Trophoblast cell (in vitro differentiated cells and primary cell): ENCODE measurements around the gene PSMG1. TPM values are rescaled to one million over a fixed set of nuclear protein-coding genes. Genes with fewer than 3 reads are reported as not detected.
A peak's percentile ranks its signal among the peaks of the same experiment; 100 is the strongest.

Experiments used
- DNase-seq, 2 donors: peaks; one replicate each; pipeline ENCODE4 v3.0.0-alpha.2; 2016
- H2AFZ ChIP-seq: 2 replicates; pipeline ENCODE4 v1.6.1; 2013; ENCODE audit warnings: low read length, moderate library complexity, mild to moderate bottlenecking; ENCODE audit not compliant: insufficient read depth, poor library complexity
- H2AK5ac ChIP-seq: 2 replicates; pipeline ENCODE4 v1.6.1; 2013; ENCODE audit warnings: mild to moderate bottlenecking, low read length
- H2BK120ac ChIP-seq: 2 replicates; pipeline ENCODE4 v1.6.1; 2013; ENCODE audit warnings: low read length, mild to moderate bottlenecking, moderate library complexity; ENCODE audit not compliant: insufficient read depth, poor library complexity
- H2BK12ac ChIP-seq: 2 replicates; pipeline ENCODE4 v1.6.1; 2013; ENCODE audit warnings: mild to moderate bottlenecking, low read length, moderate library complexity
- H2BK5ac ChIP-seq: 2 replicates; pipeline ENCODE4 v1.6.1; 2013; ENCODE audit warnings: low read length, low read depth, moderate library complexity, mild to moderate bottlenecking; ENCODE audit not compliant: poor library complexity
- H3K14ac ChIP-seq: 2 replicates; pipeline ENCODE4 v1.6.1; 2013; ENCODE audit warnings: mild to moderate bottlenecking, low read length
- H3K18ac ChIP-seq: 2 replicates; pipeline ENCODE4 v1.6.1; 2013; ENCODE audit warnings: mild to moderate bottlenecking, low read length
- H3K23ac ChIP-seq: 2 replicates; pipeline ENCODE4 v1.6.1; 2013; ENCODE audit warnings: low read length
- H3K27ac ChIP-seq: 2 replicates; pipeline ENCODE4 v1.5.1; 2013; ENCODE audit warnings: low read depth, mild to moderate bottlenecking, inconsistent platforms, low read length, moderate library complexity
- H3K27me3 ChIP-seq: 2 replicates; pipeline ENCODE4 v1.6.1; 2013; ENCODE audit warnings: inconsistent platforms, mild to moderate bottlenecking, low read length, moderate library complexity; ENCODE audit not compliant: insufficient read depth
- H3K36me3 ChIP-seq, 2 experiments: 1 replicate in 1 of 2; 2 replicates in 1 of 2; pipeline ENCODE4 v1.6.1; 2013; ENCODE audit warnings: low read length in 2 of 2, mild to moderate bottlenecking in 2 of 2, moderate library complexity in 1 of 2; ENCODE audit not compliant: insufficient read depth in 2 of 2, control insufficient read depth in 1 of 2
- H3K4ac ChIP-seq: 2 replicates; pipeline ENCODE4 v1.6.1; 2013; ENCODE audit warnings: low read depth, mild to moderate bottlenecking, low read length, moderate library complexity
- H3K4me1 ChIP-seq, 2 experiments: 1 replicate in 1 of 2; 2 replicates in 1 of 2; pipeline ENCODE4 v1.6.1; 2013; ENCODE audit warnings: low read length in 2 of 2, mild to moderate bottlenecking in 2 of 2, moderate library complexity in 1 of 2; ENCODE audit not compliant: insufficient read depth in 2 of 2, control insufficient read depth in 1 of 2
- H3K4me2 ChIP-seq: 2 replicates; pipeline ENCODE4 v1.6.1; 2013; ENCODE audit warnings: inconsistent platforms, mild to moderate bottlenecking, low read length, moderate library complexity
- H3K4me3 ChIP-seq: 2 replicates; pipeline ENCODE4 v1.5.1; 2013; ENCODE audit warnings: mild to moderate bottlenecking, low read depth, low read length, inconsistent platforms
- H3K79me1 ChIP-seq: one replicate; pipeline ENCODE4 v1.6.1; 2013; ENCODE audit warnings: low read length
- H3K79me2 ChIP-seq: 2 replicates; pipeline ENCODE4 v1.6.1; 2013; ENCODE audit warnings: low read length, mild to moderate bottlenecking; ENCODE audit not compliant: control insufficient read depth, insufficient read depth, poor library complexity
- H3K9ac ChIP-seq: 2 replicates; pipeline ENCODE4 v1.6.1; 2013; ENCODE audit warnings: mild to moderate bottlenecking, low read length
- H3K9me3 ChIP-seq: 2 replicates; pipeline ENCODE4 v1.6.1; 2013; ENCODE audit warnings: low read depth, mild to moderate bottlenecking, control low read depth, inconsistent platforms, low read length; ENCODE audit not compliant: insufficient read depth
- H4K12ac ChIP-seq: 2 replicates; pipeline ENCODE4 v1.6.1; 2013; ENCODE audit warnings: low read depth, mild to moderate bottlenecking, low read length, moderate library complexity
- H4K8ac ChIP-seq: 2 replicates; pipeline ENCODE4 v1.6.1; 2013; ENCODE audit warnings: low read depth, mild to moderate bottlenecking, low read length, moderate library complexity
- H4K91ac ChIP-seq: one replicate; pipeline ENCODE4 v1.6.1; 2013; ENCODE audit warnings: low read depth, mild to moderate bottlenecking, low read length, moderate library complexity
- WGBS: extraction: QIAGEN DNeasy Blood & Tissue Kit; methylation state at CpG from one replicate; pipeline ENCODE4 v1.1.7; 2013; ENCODE audit warnings: missing lambda C conversion rate; ENCODE audit not compliant: insufficient read length, insufficient coverage; ENCODE audit errors: extremely low coverage; 5-methylcytosine and 5-hydroxymethylcytosine counted together
- polyA plus RNA-seq: library from polyadenylated mRNA; stranded (reverse); fragments of 200-250 nt; gene quantifications from 2 replicates; pipeline ENCODE4 v1.2.3, GENCODE V29; 2013

PSMG1 gene, protein sequence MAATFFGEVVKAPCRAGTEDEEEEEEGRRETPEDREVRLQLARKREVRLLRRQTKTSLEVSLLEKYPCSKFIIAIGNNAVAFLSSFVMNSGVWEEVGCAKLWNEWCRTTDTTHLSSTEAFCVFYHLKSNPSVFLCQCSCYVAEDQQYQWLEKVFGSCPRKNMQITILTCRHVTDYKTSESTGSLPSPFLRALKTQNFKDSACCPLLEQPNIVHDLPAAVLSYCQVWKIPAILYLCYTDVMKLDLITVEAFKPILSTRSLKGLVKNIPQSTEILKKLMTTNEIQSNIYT
- 71.2 and 72.7 TPM in 2 replicates for polyA plus RNA-seq

DNA sequence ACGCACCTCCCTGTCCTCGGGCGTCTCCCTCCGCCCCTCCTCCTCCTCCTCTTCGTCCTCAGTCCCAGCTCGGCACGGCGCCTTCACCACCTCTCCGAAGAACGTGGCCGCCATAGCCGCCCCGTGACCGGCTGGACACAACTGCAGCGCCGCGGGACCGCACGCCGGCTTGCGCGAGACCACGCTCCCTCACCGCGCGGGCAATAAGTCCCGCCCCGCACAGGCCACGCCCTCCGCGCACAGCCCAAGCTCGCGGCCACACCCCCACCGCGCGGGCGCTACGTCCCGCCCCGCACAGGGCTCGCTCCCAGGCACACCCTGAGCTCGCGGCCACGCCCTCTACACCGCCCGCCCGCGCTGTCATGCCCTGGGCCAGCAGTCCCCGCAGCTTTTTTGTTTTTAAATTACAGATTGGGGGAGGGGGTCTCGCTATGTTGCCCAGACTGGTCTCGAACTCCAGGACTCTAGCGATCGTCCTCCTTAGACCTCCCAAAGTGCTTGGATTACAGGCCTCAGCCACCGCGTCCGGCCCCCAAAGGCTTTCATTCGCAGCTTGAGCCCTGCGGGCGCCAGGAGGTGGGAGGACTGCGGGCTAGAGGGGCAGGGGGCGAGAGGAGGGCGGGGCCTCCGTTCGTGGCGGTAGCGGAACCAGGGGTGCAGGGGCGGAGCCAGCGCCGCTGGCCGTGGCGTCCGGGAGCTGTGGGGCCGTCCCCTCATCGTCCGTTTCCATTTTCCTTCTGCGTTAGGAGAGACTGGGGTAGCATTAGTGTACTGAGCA, at the start of gene PSMG1:
Gene PSMG1 (minus strand): TSS at position 180 of the 778 bp plus-strand sequence. CDS start 66 bp downstream, at position 114.
- no CpG with 5 or more reads among the region's 76 CpGs for WGBS
- H3K79me1 ChIP-seq = peaks cover 11% of the 10 kb centered on the region

DNA sequence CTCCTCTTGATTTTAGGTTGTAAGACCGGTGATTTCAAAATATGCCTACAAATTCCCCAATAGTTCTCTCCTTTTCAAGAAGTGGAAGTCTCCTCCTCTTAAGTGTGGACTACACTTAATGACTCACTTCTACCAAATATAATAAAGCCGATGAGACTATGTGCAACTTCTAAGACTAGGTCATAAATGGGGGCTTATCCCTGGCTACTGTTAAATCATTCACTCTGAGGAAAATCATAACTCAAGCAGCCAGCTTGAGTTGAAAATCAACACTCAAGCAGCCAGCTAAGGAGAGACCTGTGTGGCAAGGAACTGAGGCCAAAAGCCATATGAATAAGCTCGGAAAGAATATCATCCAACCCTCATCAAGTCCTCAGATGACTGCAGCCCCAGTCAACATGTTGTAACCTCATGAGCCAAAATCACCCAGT, 49.6 kb upstream of the PSMG1 start:
- Histone ChIP-seq H3K79me2 (no peaks in the 10 kb centered on the region), H3K27ac (no peak overlapping the region), H3K4me1 (no peaks in the 10 kb centered on the region), H3K4me3 (no peak overlapping the region), H3K9ac (no peak overlapping the region), H3K36me3 (peaks cover 15 to 17% of the 10 kb centered on the region in 2 experiments), H3K18ac (no peak overlapping the region), H3K79me1 (no peaks in the 10 kb centered on the region), H4K91ac (no peak overlapping the region), H2BK5ac (no peak overlapping the region), H3K9me3 (no peaks in the 10 kb centered on the region), H3K14ac (no peak overlapping the region), H2BK120ac (no peak overlapping the region), H2AK5ac (no peak overlapping the region), H4K12ac (no peak overlapping the region), H4K8ac (no peak overlapping the region), H3K23ac (no peak overlapping the region), H3K4me2 (no peak overlapping the region), H2BK12ac (no peak overlapping the region), H3K4ac (no peak overlapping the region), H2AFZ (no peak overlapping the region), H3K27me3 (no peaks in the 10 kb centered on the region)
- WGBS = no CpG with 5 or more reads among the region's 3 CpGs
- no peak for DNase-seq

More for the DNA sequence above, at the start of gene PSMG1:
- Histone ChIP-seq H3K9me3 (no peaks in the 10 kb centered on the region), H3K4ac (peak within 1 kb of the TSS; percentile 65), H3K23ac (no peak within 1 kb of the TSS), H3K36me3 (peaks cover 3 to 5% of the 10 kb centered on the region in 2 experiments), H2AK5ac (peak within 1 kb of the TSS; percentile 37), H3K27me3 (no peaks in the 10 kb centered on the region), H4K8ac (peak within 1 kb of the TSS; percentile 70), H2BK12ac (peak within 1 kb of the TSS; percentile 58), H2AFZ (peak within 1 kb of the TSS; percentile 99), H3K27ac (peak within 1 kb of the TSS; percentile 70), H3K14ac (peak within 1 kb of the TSS; percentile 90), H4K91ac (peak within 1 kb of the TSS; percentile 69), H3K4me2 (peak within 1 kb of the TSS; percentile 97), H4K12ac (peak within 1 kb of the TSS; percentile 98), H2BK120ac (peak within 1 kb of the TSS; percentile 88), H2BK5ac (peak within 1 kb of the TSS; percentile 87), H3K18ac (peak within 1 kb of the TSS; percentile 87), H3K4me3 (peak within 1 kb of the TSS; percentile 96), H3K4me1 (peaks cover 4% of the 10 kb centered on the region in 2 experiments), H3K79me2 (peaks cover 8% of the 10 kb centered on the region), H3K9ac (peak within 1 kb of the TSS; percentile 92)
- peak; percentile 96 to 99 for DNase-seq

- Histone ChIP-seq H2BK120ac (no peak overlapping the region), H3K9ac (no peak overlapping the region), H3K36me3 (peaks cover 8 to 12% of the 10 kb centered on the region in 2 experiments), H3K4ac (no peak overlapping the region), H3K18ac (no peak overlapping the region), H3K14ac (no peak overlapping the region), H3K79me1 (no peaks in the 10 kb centered on the region), H3K4me3 (no peak overlapping the region), H3K4me1 (no peaks in the 10 kb centered on the region), H3K9me3 (no peaks in the 10 kb centered on the region), H3K4me2 (no peak overlapping the region), H3K27ac (no peak overlapping the region), H2AK5ac (no peak overlapping the region), H2BK5ac (no peak overlapping the region), H4K8ac (no peak overlapping the region), H2AFZ (no peak overlapping the region), H3K27me3 (no peaks in the 10 kb centered on the region), H4K12ac (no peak overlapping the region), H4K91ac (no peak overlapping the region), H2BK12ac (no peak overlapping the region), H3K79me2 (no peaks in the 10 kb centered on the region), H3K23ac (no peak overlapping the region)
- no peak for DNase-seq
- no CpG with 5 or more reads among the region's 3 CpGs for WGBS
These were observed 41.7 kb upstream of the PSMG1 start for GRCh38 chr21:39224930-39225329.

GRCh38 chr21:39221997-39222486, 38.8 kb upstream of the PSMG1 start:
- no peaks in the 10 kb centered on the region for H3K4me1 ChIP-seq
- no peak overlapping the region for H3K27ac ChIP-seq
- no peaks in the 10 kb centered on the region for H3K27me3 ChIP-seq
- no peak overlapping the region for H2BK12ac ChIP-seq
- H3K23ac ChIP-seq = no peak overlapping the region
- no peak overlapping the region for H2BK5ac ChIP-seq
- no peak overlapping the region for H4K8ac ChIP-seq
- no peaks in the 10 kb centered on the region for H3K79me1 ChIP-seq
- no peak overlapping the region for H2AK5ac ChIP-seq
- H3K4me3 ChIP-seq = no peak overlapping the region
- H2AFZ ChIP-seq = no peak overlapping the region
- no peak overlapping the region for H3K4me2 ChIP-seq
- no CpG with 5 or more reads among the region's 3 CpGs for WGBS
- peaks cover 9 to 10% of the 10 kb centered on the region in 2 experiments for H3K36me3 ChIP-seq
- H3K18ac ChIP-seq = no peak overlapping the region
- no peak overlapping the region for H3K9ac ChIP-seq
- no peak for DNase-seq
- H3K9me3 ChIP-seq = no peaks in the 10 kb centered on the region
- H4K12ac ChIP-seq = no peak overlapping the region
- no peak overlapping the region for H3K4ac ChIP-seq
- H3K14ac ChIP-seq = no peak overlapping the region
- H2BK120ac ChIP-seq = no peak overlapping the region
- H4K91ac ChIP-seq = no peak overlapping the region
- no peaks in the 10 kb centered on the region for H3K79me2 ChIP-seq
